ENCODE data around the gene TTC34. TPM values are rescaled to one million over a fixed set of nuclear protein-coding genes. Genes with fewer than 3 reads are reported as not detected.

Gene TTC34
- total RNA-seq, 1 experiment from 2014 or later: 0.61 TPM

- Mint-ChIP-seq H3K36me3 (peaks cover 32% of the 10 kb centered on the region), H3K9me3 (peaks cover 44% of the 10 kb centered on the region), H3K4me1 (no peaks in the 10 kb centered on the region), H3K4me3 (no peak overlapping the region), H3K27me3 (ENCODE audit: low read depth) (peaks cover 9% of the 10 kb centered on the region), H3K27ac (no peak overlapping the region)
- ChIA-PET POLR2A (no interaction called here), CTCF (interaction anchor here (0.7 kb wide), 1 partner anchor 978 kb away, joined by 3 read pairs; no protein-coding TSS in a partner anchor)
- DNase-seq (ENCODE audit: low spot score): no peak
- ATAC-seq: no peak
- TF ChIP-seq TEAD4 (CRISPR knock-in tag; IDR thresholded peaks at IDR 0.05) (no peak), ATF3 (CRISPR knock-in tag; conservative IDR thresholded peaks at IDR 0.05) (no peak), ZMAT4 (CRISPR knock-in tag; IDR thresholded peaks at IDR 0.05) (no peak), ZNF416 (CRISPR knock-in tag; IDR thresholded peaks at IDR 0.05) (no peak)
- TF ChIP-seq, protein P1, sequence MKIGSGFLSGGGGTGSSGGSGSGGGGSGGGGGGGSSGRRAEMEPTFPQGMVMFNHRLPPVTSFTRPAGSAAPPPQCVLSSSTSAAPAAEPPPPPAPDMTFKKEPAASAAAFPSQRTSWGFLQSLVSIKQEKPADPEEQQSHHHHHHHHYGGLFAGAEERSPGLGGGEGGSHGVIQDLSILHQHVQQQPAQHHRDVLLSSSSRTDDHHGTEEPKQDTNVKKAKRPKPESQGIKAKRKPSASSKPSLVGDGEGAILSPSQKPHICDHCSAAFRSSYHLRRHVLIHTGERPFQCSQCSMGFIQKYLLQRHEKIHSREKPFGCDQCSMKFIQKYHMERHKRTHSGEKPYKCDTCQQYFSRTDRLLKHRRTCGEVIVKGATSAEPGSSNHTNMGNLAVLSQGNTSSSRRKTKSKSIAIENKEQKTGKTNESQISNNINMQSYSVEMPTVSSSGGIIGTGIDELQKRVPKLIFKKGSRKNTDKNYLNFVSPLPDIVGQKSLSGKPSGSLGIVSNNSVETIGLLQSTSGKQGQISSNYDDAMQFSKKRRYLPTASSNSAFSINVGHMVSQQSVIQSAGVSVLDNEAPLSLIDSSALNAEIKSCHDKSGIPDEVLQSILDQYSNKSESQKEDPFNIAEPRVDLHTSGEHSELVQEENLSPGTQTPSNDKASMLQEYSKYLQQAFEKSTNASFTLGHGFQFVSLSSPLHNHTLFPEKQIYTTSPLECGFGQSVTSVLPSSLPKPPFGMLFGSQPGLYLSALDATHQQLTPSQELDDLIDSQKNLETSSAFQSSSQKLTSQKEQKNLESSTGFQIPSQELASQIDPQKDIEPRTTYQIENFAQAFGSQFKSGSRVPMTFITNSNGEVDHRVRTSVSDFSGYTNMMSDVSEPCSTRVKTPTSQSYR (CRISPR knock-in tag; IDR thresholded peaks at IDR 0.05): no peak
- TF ChIP-seq, protein P2, sequence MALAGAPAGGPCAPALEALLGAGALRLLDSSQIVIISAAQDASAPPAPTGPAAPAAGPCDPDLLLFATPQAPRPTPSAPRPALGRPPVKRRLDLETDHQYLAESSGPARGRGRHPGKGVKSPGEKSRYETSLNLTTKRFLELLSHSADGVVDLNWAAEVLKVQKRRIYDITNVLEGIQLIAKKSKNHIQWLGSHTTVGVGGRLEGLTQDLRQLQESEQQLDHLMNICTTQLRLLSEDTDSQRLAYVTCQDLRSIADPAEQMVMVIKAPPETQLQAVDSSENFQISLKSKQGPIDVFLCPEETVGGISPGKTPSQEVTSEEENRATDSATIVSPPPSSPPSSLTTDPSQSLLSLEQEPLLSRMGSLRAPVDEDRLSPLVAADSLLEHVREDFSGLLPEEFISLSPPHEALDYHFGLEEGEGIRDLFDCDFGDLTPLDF (CRISPR knock-in tag; IDR thresholded peaks at IDR 0.05): no peak
These were observed 3.8 kb downstream of the TTC34 start for GRCh38 chr1:2797741-2798016.

- H3K36me3 Mint-ChIP-seq: peaks cover 37% of the 10 kb centered on the region
- no peaks in the 10 kb centered on the region for H3K4me1 Mint-ChIP-seq
- no peak for ATAC-seq
- H3K4me3 Mint-ChIP-seq: no peak overlapping the region
- H3K27ac Mint-ChIP-seq: no peak overlapping the region
- peak; percentile 8 for DNase-seq (ENCODE audit: low spot score)
- TF ChIP-seq ZNF232 (CRISPR knock-in tag; IDR thresholded peaks at IDR 0.05): no peak
- TF ChIP-seq RORB (CRISPR knock-in tag; IDR thresholded peaks at IDR 0.05): no peak
- TF ChIP-seq CREB1 (CRISPR knock-in tag; IDR thresholded peaks at IDR 0.05): no peak
- TF ChIP-seq, protein P3, sequence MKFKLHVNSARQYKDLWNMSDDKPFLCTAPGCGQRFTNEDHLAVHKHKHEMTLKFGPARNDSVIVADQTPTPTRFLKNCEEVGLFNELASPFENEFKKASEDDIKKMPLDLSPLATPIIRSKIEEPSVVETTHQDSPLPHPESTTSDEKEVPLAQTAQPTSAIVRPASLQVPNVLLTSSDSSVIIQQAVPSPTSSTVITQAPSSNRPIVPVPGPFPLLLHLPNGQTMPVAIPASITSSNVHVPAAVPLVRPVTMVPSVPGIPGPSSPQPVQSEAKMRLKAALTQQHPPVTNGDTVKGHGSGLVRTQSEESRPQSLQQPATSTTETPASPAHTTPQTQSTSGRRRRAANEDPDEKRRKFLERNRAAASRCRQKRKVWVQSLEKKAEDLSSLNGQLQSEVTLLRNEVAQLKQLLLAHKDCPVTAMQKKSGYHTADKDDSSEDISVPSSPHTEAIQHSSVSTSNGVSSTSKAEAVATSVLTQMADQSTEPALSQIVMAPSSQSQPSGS (CRISPR knock-in tag; IDR thresholded peaks at IDR 0.05; ENCODE audit: borderline replicate concordance, low read depth): no peak
- no peak for TF ChIP-seq FOXJ3 (CRISPR knock-in tag; IDR thresholded peaks at IDR 0.05; ENCODE audit: borderline replicate concordance)
- TF ChIP-seq JUN (CRISPR knock-in tag; IDR thresholded peaks at IDR 0.05): no peak
- TF ChIP-seq ZMAT4 (CRISPR knock-in tag; IDR thresholded peaks at IDR 0.05): no peak
- no peak for TF ChIP-seq SP1 (CRISPR knock-in tag; conservative IDR thresholded peaks at IDR 0.05)
- TF ChIP-seq ATF3 (CRISPR knock-in tag; conservative IDR thresholded peaks at IDR 0.05): no peak
- TF ChIP-seq ZNF425 (CRISPR knock-in tag; conservative IDR thresholded peaks at IDR 0.05): no peak
- TF ChIP-seq ZBTB21 (CRISPR knock-in tag; IDR thresholded peaks at IDR 0.05; ENCODE audit: borderline replicate concordance): no peak
- TF ChIP-seq, protein P4, sequence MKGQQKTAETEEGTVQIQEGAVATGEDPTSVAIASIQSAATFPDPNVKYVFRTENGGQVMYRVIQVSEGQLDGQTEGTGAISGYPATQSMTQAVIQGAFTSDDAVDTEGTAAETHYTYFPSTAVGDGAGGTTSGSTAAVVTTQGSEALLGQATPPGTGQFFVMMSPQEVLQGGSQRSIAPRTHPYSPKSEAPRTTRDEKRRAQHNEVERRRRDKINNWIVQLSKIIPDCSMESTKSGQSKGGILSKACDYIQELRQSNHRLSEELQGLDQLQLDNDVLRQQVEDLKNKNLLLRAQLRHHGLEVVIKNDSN (CRISPR knock-in tag; IDR thresholded peaks at IDR 0.05): no peak
- no peak for TF ChIP-seq EMX1 (CRISPR knock-in tag; IDR thresholded peaks at IDR 0.05)
- CTCF ChIA-PET: interaction anchor here (0.7 kb wide), 1 partner anchor 979 kb away, joined by 3 read pairs; no protein-coding TSS in a partner anchor
- peaks cover 10% of the 10 kb centered on the region for H3K27me3 Mint-ChIP-seq (ENCODE audit: low read depth)
- POLR2A ChIA-PET: no interaction called here
- H3K9me3 Mint-ChIP-seq: peaks cover 50% of the 10 kb centered on the region
These were observed 4.4 kb downstream of the TTC34 start for GRCh38 chr1:2796890-2797740.
